Measurements from ENCODE around the gene ZNF235. TPM values are rescaled to one million over a fixed set of nuclear protein-coding genes. Genes with fewer than 3 reads are reported as not detected.

Gene ZNF235
- total and polyA plus RNA-seq, 4 donors, result 0.96 to 5.3 (median 2.1) TPM

- DNase-seq (ENCODE audit: low spot score), result no peak
- Histone ChIP-seq H3K9ac (ENCODE audit: low read depth in 1 of 2, low read length in 2 of 2) (no peak overlapping the region), H3K9me3 (ENCODE audit: control insufficient read depth in 4 of 4, low read length in 3 of 4) (peaks cover 41 to 86% (median 68%) of the 10 kb centered on the region in 4 donors), H3K4me3 (ENCODE audit: low read depth in 1 of 3, low read length in 3 of 3) (peak overlapping the region in 2 of 3 donors; percentile 38 to 64), H3K4me1 (ENCODE audit: control insufficient read depth in 4 of 4, insufficient read depth in 4 of 4, low read length in 3 of 4) (no peaks in the 10 kb centered on the region), H3K36me3 (ENCODE audit: control insufficient read depth in 4 of 4, insufficient read depth in 3 of 4, low read depth in 1 of 4, low read length in 3 of 4) (peaks cover 30 to 54% (median 49%) of the 10 kb centered on the region in 4 donors), H3K27me3 (ENCODE audit: control insufficient read depth in 4 of 4, insufficient read depth in 4 of 4, low read length in 3 of 4) (no peaks in the 10 kb centered on the region), H3K27ac (ENCODE audit: low read depth in 1 of 2, low read length in 2 of 2) (no peak overlapping the region)
- WGBS, result 98% methylated on average over 8 of the region's 8 CpGs
- TF ChIP-seq, protein P1, sequence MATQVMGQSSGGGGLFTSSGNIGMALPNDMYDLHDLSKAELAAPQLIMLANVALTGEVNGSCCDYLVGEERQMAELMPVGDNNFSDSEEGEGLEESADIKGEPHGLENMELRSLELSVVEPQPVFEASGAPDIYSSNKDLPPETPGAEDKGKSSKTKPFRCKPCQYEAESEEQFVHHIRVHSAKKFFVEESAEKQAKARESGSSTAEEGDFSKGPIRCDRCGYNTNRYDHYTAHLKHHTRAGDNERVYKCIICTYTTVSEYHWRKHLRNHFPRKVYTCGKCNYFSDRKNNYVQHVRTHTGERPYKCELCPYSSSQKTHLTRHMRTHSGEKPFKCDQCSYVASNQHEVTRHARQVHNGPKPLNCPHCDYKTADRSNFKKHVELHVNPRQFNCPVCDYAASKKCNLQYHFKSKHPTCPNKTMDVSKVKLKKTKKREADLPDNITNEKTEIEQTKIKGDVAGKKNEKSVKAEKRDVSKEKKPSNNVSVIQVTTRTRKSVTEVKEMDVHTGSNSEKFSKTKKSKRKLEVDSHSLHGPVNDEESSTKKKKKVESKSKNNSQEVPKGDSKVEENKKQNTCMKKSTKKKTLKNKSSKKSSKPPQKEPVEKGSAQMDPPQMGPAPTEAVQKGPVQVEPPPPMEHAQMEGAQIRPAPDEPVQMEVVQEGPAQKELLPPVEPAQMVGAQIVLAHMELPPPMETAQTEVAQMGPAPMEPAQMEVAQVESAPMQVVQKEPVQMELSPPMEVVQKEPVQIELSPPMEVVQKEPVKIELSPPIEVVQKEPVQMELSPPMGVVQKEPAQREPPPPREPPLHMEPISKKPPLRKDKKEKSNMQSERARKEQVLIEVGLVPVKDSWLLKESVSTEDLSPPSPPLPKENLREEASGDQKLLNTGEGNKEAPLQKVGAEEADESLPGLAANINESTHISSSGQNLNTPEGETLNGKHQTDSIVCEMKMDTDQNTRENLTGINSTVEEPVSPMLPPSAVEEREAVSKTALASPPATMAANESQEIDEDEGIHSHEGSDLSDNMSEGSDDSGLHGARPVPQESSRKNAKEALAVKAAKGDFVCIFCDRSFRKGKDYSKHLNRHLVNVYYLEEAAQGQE (IDR thresholded peaks at IDR 0.05), result no peak
- TF ChIP-seq SP1 (IDR thresholded peaks at IDR 0.05), result no peak
- no peak for TF ChIP-seq FOXA1 (IDR thresholded peaks at IDR 0.05)
- TF ChIP-seq RXRA (IDR thresholded peaks at IDR 0.05), result no peak
- TF ChIP-seq EGR1 (IDR thresholded peaks at IDR 0.05; ENCODE audit: low read depth in 2 of 2), result no peak
- TF ChIP-seq ATF3 (IDR thresholded peaks at IDR 0.05), result no peak
- no peak for TF ChIP-seq GABPA (IDR thresholded peaks at IDR 0.05 in 1 of 2, conservative IDR thresholded peaks at IDR 0.05 in 1 of 2)
- TF ChIP-seq, protein P2, sequence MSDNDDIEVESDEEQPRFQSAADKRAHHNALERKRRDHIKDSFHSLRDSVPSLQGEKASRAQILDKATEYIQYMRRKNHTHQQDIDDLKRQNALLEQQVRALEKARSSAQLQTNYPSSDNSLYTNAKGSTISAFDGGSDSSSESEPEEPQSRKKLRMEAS (IDR thresholded peaks at IDR 0.05), result no peak
These were observed 68.4 kb downstream of the ZNF235 start for GRCh38 chr19:44236384-44236783.

Small RNAs within 50 kb of the gene (small RNA-seq; reads per million reads assigned to genes)
- not detected for gene NDUFA3P1

Other genes with a start within 250 kb of the ZNF235 start
- gene ZNF284, start 232.9 kb downstream of the ZNF235 start, total RNA-seq, result 1 to 10 TPM in 1 of 2 donors, under 1 TPM in 1; 0.67 to 1.0 TPM
- under 1 TPM; 0.32 to 0.56 TPM for gene ZNF284, start 232.9 kb downstream of the ZNF235 start, polyA plus RNA-seq
- gene ZNF224, start 210.7 kb downstream of the ZNF235 start, total RNA-seq, result 10 to 100 TPM; 19.8 to 20.7 TPM
- gene ZNF224, start 210.7 kb downstream of the ZNF235 start, polyA plus RNA-seq, result 1 to 10 TPM; 4.5 to 9.9 TPM
- gene ZNF225, start 191.6 kb downstream of the ZNF235 start, total RNA-seq, result 1 to 10 TPM; 2.3 to 4.5 TPM
- gene ZNF225, start 191.6 kb downstream of the ZNF235 start, polyA plus RNA-seq, result 1 to 10 TPM in 1 of 2 donors, under 1 TPM in 1; 0.88 to 1.1 TPM
- gene ZNF234, start 163.5 kb downstream of the ZNF235 start, total RNA-seq, result 1 to 10 TPM; 4.4 to 5.2 TPM
- 1 to 10 TPM; 1.1 to 2.0 TPM for gene ZNF234, start 163.5 kb downstream of the ZNF235 start, polyA plus RNA-seq
- gene ZNF226, start 139.9 kb downstream of the ZNF235 start, total RNA-seq, result 1 to 10 TPM; 6.4 to 8.5 TPM
- 10 to 100 TPM in 1 of 2 donors, 1 to 10 TPM in 1; 8.4 to 10.6 TPM for gene ZNF226, start 139.9 kb downstream of the ZNF235 start, polyA plus RNA-seq
- gene ZNF227, start 92.5 kb downstream of the ZNF235 start, total RNA-seq, result 10 to 100 TPM in 1 of 2 donors, 1 to 10 TPM in 1; 8.8 to 10.9 TPM
- gene ZNF227, start 92.5 kb downstream of the ZNF235 start, polyA plus RNA-seq, result 1 to 10 TPM; 3.3 to 3.4 TPM
- 1 to 10 TPM in 1 of 2 donors, under 1 TPM in 1; 0.17 to 1.6 TPM for gene ZNF233, start 45.1 kb downstream of the ZNF235 start, total RNA-seq
- under 1 TPM in 1 of 2 donors, not detected in 1; 0.94 TPM for gene ZNF233, start 45.1 kb downstream of the ZNF235 start, polyA plus RNA-seq
- gene ZNF112, start 51.7 kb upstream of the ZNF235 start, total RNA-seq, result 1 to 10 TPM; 1.8 to 2.0 TPM
- gene ZNF112, start 51.7 kb upstream of the ZNF235 start, polyA plus RNA-seq, result 1 to 10 TPM in 1 of 2 donors, under 1 TPM in 1; 0.47 to 1.5 TPM
- gene ZNF285, start 96.6 kb upstream of the ZNF235 start, total RNA-seq, result 1 to 10 TPM in 1 of 2 donors, under 1 TPM in 1; 0.67 to 1.4 TPM
- gene ZNF285, start 96.6 kb upstream of the ZNF235 start, polyA plus RNA-seq, result under 1 TPM; 0.23 to 0.32 TPM
- gene ZNF229, start 143.4 kb upstream of the ZNF235 start, total RNA-seq, result 1 to 10 TPM in 1 of 2 donors, under 1 TPM in 1; 0.67 to 4.6 TPM
- gene ZNF229, start 143.4 kb upstream of the ZNF235 start, polyA plus RNA-seq, result under 1 TPM; 0.14 to 0.88 TPM
- gene ZNF180, start 195.5 kb upstream of the ZNF235 start, total RNA-seq, result 1 to 10 TPM; 5.5 to 7.6 TPM
- gene ZNF180, start 195.5 kb upstream of the ZNF235 start, polyA plus RNA-seq, result 1 to 10 TPM; 2.0 to 3.1 TPM
- under 1 TPM; 0.09 to 0.25 TPM for gene CEACAM20, start 224.7 kb upstream of the ZNF235 start, total RNA-seq
- gene CEACAM20, start 224.7 kb upstream of the ZNF235 start, polyA plus RNA-seq, result not detected